K562 (cell line): ENCODE results near the gene GYS1. TPM values are rescaled to one million over a fixed set of nuclear protein-coding genes. Genes with fewer than 3 reads are reported as not detected.

ENCODE experiments used
- CCNT2 ChIP-seq: IDR thresholded peaks from 2 replicates; pipeline ENCODE4 v1.6.1; 2011; ENCODE audit warnings: borderline replicate concordance, low read depth, mild to moderate bottlenecking, moderate library complexity, mixed read lengths, low read length; ENCODE audit not compliant: insufficient read length; ENCODE audit errors: extremely low read depth
- DPF2 ChIP-seq: fragments of 450-650 bp; IDR thresholded peaks from 2 replicates; pipeline ENCODE4 v1.6.1; 2016
- MAFK ChIP-seq: IDR thresholded peaks from 2 replicates; pipeline ENCODE4 v1.6.1; 2011; ENCODE audit warnings: low read length, improper control_type of control experiment
- POLR2B ChIP-seq: fragments of 450-650 bp; IDR thresholded peaks from 2 replicates; pipeline ENCODE4 v1.6.1; 2018; ENCODE audit warnings: low read depth; ENCODE audit not compliant: partially characterized antibody
- RBFOX2 ChIP-seq: fragments of 200-400 bp; formaldehyde crosslinking; IDR thresholded peaks from 2 replicates; pipeline ENCODE4 v1.6.1; 2017; ENCODE audit warnings: low read depth, mild to moderate bottlenecking, low read length, moderate library complexity
- RBM22 ChIP-seq: fragments of 200-400 bp; formaldehyde crosslinking; IDR thresholded peaks from 2 replicates; pipeline ENCODE4 v1.6.1; 2018; ENCODE audit warnings: low read length, low read depth; ENCODE audit not compliant: poor library complexity, severe bottlenecking
- RBM39 ChIP-seq: fragments of 200-400 bp; formaldehyde crosslinking; optimal IDR thresholded peaks from 2 replicates; pipeline ENCODE3; 2018; ENCODE audit warnings: low read depth, low read length
- RFX7 ChIP-seq: fragments of 250-450 bp; sonication (Bioruptor Pico); IDR thresholded peaks from 2 replicates; pipeline ENCODE4 v1.5.1; 2021; ENCODE audit warnings: mild to moderate bottlenecking
- RNF2 ChIP-seq: sonication (generic); IDR thresholded peaks from 2 replicates; pipeline ENCODE4 v1.6.1; 2016
- ZC3H4 ChIP-seq: sonication (generic); formaldehyde crosslinking; IDR thresholded peaks from 2 replicates; pipeline ENCODE4 v1.9.0; 2021; ENCODE audit warnings: missing genetic modification reagents, borderline replicate concordance
- ZC3H8 ChIP-seq: fragments of 450-650 bp; IDR thresholded peaks from 2 replicates; pipeline ENCODE4 v1.6.1; 2017
- ZFPM2 ChIP-seq: fragments of 250-450 bp; sonication (Bioruptor Pico); IDR thresholded peaks from 2 replicates; pipeline ENCODE4 v1.5.1; 2022; ENCODE audit warnings: mild to moderate bottlenecking
- ZNF212 ChIP-seq: fragments of 450-650 bp; formaldehyde crosslinking; IDR thresholded peaks from 2 replicates; pipeline ENCODE4 v1.4.0; 2020; ENCODE audit warnings: mild to moderate bottlenecking
- ZNF224 ChIP-seq: sonication (generic); formaldehyde crosslinking; IDR thresholded peaks from 2 replicates; pipeline ENCODE4 v1.8.0; 2022; ENCODE audit warnings: mild to moderate bottlenecking, missing genetic modification reagents
- ZNF445 ChIP-seq: fragments of 250-450 bp; sonication (Bioruptor Pico); IDR thresholded peaks from 2 replicates; pipeline ENCODE4 v1.4.0; 2020; ENCODE audit warnings: low read depth, mild to moderate bottlenecking, moderate library complexity
- ZNF589 ChIP-seq: fragments of 200-800 bp; sonication (Bioruptor generic); IDR thresholded peaks from 2 replicates; pipeline ENCODE4 v1.6.1; 2016; ENCODE audit warnings: low read depth, missing genetic modification characterization, missing compliant biosample characterization
- ZNF699 ChIP-seq: fragments of 250-450 bp; sonication (Bioruptor Pico); IDR thresholded peaks from 2 replicates; pipeline ENCODE4 v1.8.0; 2021; ENCODE audit warnings: mild to moderate bottlenecking, moderate library complexity; ENCODE audit not compliant: insufficient replicate concordance
- polyA plus RNA-seq, 8 experiments: library from polyadenylated mRNA; depleted of rRNA in 4 of 8; stranded (reverse) in 5 of 8; unstranded in 3 of 8; fragments of >200 nt; fragmentation: Nextera tagmentation in 2 of 8; fragmentation: Illumina TruSeq in 1 of 8; extraction: Ambion mirVana in 2 of 8; extraction: Trizol in 1 of 8; gene quantifications; 2 replicates each; pipeline versions ENCODE4 v1.2.1 to v1.2.3, GENCODE V29; 2011 to 2014; ENCODE audit warnings: inconsistent platforms in 1 of 8, missing spikeins in 1 of 8
- total RNA-seq, 7 experiments: library from RNA; depleted of rRNA in 6 of 7; stranded (reverse); fragments of >200 nt in 6 of 7; fragmentation: Illumina TruSeq in 2 of 7; extraction: Trizol in 2 of 7; gene quantifications; 2 replicates each; pipeline versions ENCODE4 v1.2.1 to v1.2.3, GENCODE V29; 2011 to 2021; ENCODE audit warnings: low replicate concordance in 1 of 7
- TF ChIP-seq, protein P1 (sequence below): fragments of 450-650 bp; formaldehyde crosslinking; IDR thresholded peaks from 2 replicates; pipeline ENCODE4 v1.4.0; 2022; ENCODE audit warnings: missing genetic modification characterization
- TF ChIP-seq, protein P2 (sequence below), 3 experiments: fragments of 200-800 bp in 1 of 3; sonication (Bioruptor generic) in 1 of 3; sonication (generic) in 1 of 3; formaldehyde crosslinking in 1 of 3; IDR thresholded peaks; 2 replicates each; pipeline versions ENCODE4 v1.6.1 to v1.8.0; 2016 to 2022; ENCODE audit warnings: mild to moderate bottlenecking in 2 of 3, missing compliant biosample characterization in 2 of 3, missing genetic modification characterization in 2 of 3, missing genetic modification reagents in 1 of 3
- TF ChIP-seq, protein P3 (sequence below), 2 experiments: fragments of 250-450 bp in 1 of 2; fragments of 450-650 bp in 1 of 2; sonication (Bioruptor Pico) in 1 of 2; IDR thresholded peaks; 2 replicates each; pipeline versions ENCODE4 v1.6.1 to v1.8.0; 2016 to 2021; ENCODE audit warnings: mild to moderate bottlenecking in 2 of 2, moderate library complexity in 2 of 2, missing compliant biosample characterization in 1 of 2, missing genetic modification characterization in 1 of 2
- TF ChIP-seq, protein P4 (sequence below): sonication (generic); formaldehyde crosslinking; IDR thresholded peaks from 2 replicates; pipeline ENCODE4 v1.8.0; 2023; ENCODE audit warnings: mild to moderate bottlenecking, missing genetic modification reagents

The GYS1 gene
- total and polyA plus RNA-seq, 9 of the 15 experiments (the other 6 are each of a cell fraction or from before 2014, with no cell fraction given) = 1.9 to 31.1 (median 15.2) TPM

DNA sequence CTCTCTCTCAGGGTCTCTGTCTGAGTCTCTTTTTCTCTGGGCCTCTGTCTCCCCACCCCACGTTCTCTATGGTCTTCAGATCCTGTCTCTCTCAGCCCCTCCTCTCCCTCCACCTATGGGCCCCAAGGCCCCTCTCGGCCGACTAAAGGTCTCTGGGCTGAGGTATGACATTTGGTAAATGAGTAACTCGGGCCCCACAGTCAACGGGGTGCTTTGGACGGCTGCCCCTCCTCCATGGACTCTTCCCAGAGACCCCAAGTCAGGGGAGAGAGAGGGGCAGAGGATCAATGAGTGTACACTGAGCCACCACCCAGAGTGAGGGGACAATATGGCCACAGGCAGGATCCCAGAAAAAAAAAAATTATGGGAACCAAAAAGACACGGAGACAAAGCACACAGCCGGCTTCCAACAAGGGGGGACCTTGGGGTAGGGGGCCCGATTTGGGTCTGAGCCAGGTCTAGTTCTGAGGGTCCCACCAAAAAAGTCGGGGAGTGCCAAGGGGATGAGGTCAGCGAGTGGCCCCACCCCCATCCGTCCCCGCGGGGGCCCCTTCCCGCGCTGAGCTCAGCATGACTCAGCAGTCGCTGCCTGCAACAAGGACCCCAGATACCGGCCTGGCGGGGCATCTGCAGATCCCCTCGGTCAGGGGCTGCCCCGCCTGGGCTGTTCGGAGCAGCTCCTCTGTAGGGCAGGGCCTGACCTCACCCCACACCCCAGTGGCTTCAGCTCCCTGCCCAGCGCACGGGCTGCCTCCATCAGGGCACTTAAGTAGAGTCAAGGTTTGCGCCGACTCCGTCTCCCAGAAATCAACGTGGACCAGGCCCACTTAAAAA lies 29.5 kb downstream of the GYS1 start (continued):
- no peak for TF ChIP-seq RBM39
- no peak for TF ChIP-seq ZC3H8
- TF ChIP-seq ZNF212 = 0 out of 2 replicates have a peak, but pooled peaks have one; percentile 53
- TF ChIP-seq, protein P1, sequence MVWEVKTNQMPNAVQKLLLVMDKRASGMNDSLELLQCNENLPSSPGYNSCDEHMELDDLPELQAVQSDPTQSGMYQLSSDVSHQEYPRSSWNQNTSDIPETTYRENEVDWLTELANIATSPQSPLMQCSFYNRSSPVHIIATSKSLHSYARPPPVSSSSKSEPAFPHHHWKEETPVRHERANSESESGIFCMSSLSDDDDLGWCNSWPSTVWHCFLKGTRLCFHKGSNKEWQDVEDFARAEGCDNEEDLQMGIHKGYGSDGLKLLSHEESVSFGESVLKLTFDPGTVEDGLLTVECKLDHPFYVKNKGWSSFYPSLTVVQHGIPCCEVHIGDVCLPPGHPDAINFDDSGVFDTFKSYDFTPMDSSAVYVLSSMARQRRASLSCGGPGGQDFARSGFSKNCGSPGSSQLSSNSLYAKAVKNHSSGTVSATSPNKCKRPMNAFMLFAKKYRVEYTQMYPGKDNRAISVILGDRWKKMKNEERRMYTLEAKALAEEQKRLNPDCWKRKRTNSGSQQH (CRISPR knock-in tag) = 0 out of 2 replicates have a peak, but pooled peaks have one; percentile 8
- TF ChIP-seq MAFK = peak; percentile 98
- no peak for TF ChIP-seq ZNF445
- peak; percentile 98 for TF ChIP-seq CCNT2
- TF ChIP-seq ZNF699 (CRISPR knock-in tag) = no peak
- TF ChIP-seq ZNF589 (CRISPR knock-in tag) = peak; percentile 93
- TF ChIP-seq ZFPM2 = no peak
- peak; percentile 83 for TF ChIP-seq RBM22
- TF ChIP-seq ZNF224 (CRISPR knock-in tag) = no peak
- no peak for TF ChIP-seq RFX7 (CRISPR knock-in tag)
- TF ChIP-seq, protein P2, sequence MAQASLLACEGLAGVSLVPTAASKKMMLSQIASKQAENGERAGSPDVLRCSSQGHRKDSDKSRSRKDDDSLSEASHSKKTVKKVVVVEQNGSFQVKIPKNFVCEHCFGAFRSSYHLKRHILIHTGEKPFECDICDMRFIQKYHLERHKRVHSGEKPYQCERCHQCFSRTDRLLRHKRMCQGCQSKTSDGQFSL (CRISPR knock-in tag; IDR thresholded peaks at IDR 0.05) = no peak
- TF ChIP-seq, protein P2 (tag; IDR thresholded peaks at IDR 0.05) = peak in 1 of 2 experiments; percentile 65; a peak in 1 of 4 replicates
- TF ChIP-seq RNF2 = peak; percentile 93
- TF ChIP-seq DPF2 = peak; percentile 95
- TF ChIP-seq, protein P3, sequence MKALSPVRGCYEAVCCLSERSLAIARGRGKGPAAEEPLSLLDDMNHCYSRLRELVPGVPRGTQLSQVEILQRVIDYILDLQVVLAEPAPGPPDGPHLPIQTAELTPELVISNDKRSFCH (CRISPR knock-in tag; IDR thresholded peaks at IDR 0.05) = no peak
- TF ChIP-seq, protein P3 (tag; IDR thresholded peaks at IDR 0.05) = peak; percentile 86
- TF ChIP-seq POLR2B = peak; percentile 85
- peak; percentile 96 for TF ChIP-seq RBFOX2
- TF ChIP-seq ZC3H4 (CRISPR knock-in tag) = no peak
- TF ChIP-seq, protein P4, sequence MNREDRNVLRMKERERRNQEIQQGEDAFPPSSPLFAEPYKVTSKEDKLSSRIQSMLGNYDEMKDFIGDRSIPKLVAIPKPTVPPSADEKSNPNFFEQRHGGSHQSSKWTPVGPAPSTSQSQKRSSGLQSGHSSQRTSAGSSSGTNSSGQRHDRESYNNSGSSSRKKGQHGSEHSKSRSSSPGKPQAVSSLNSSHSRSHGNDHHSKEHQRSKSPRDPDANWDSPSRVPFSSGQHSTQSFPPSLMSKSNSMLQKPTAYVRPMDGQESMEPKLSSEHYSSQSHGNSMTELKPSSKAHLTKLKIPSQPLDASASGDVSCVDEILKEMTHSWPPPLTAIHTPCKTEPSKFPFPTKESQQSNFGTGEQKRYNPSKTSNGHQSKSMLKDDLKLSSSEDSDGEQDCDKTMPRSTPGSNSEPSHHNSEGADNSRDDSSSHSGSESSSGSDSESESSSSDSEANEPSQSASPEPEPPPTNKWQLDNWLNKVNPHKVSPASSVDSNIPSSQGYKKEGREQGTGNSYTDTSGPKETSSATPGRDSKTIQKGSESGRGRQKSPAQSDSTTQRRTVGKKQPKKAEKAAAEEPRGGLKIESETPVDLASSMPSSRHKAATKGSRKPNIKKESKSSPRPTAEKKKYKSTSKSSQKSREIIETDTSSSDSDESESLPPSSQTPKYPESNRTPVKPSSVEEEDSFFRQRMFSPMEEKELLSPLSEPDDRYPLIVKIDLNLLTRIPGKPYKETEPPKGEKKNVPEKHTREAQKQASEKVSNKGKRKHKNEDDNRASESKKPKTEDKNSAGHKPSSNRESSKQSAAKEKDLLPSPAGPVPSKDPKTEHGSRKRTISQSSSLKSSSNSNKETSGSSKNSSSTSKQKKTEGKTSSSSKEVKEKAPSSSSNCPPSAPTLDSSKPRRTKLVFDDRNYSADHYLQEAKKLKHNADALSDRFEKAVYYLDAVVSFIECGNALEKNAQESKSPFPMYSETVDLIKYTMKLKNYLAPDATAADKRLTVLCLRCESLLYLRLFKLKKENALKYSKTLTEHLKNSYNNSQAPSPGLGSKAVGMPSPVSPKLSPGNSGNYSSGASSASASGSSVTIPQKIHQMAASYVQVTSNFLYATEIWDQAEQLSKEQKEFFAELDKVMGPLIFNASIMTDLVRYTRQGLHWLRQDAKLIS (CRISPR knock-in tag) = peak; percentile 77; the same call in 1 of the 2 replicates
